KOPT-K1 (cell line): ENCODE measurements around the gene BCL11A.
"Not testable (repeated sequence)": the region's sequence is repeated elsewhere in the genome, so short reads cannot be mapped to it uniquely, and the experiment has no call there.

Experiments used
- H3K27ac ChIP-seq: fragments of 200-600 bp; sonication (generic); 2 replicates; pipeline ENCODE4 v1.5.1; 2016; ENCODE audit warnings: antibody characterized with exemption, mild to moderate bottlenecking, low read depth, low read length; ENCODE audit not compliant: poor library complexity, severe bottlenecking
- H3K36me3 ChIP-seq: fragments of 200-600 bp; sonication (generic); 2 replicates; pipeline ENCODE4 v1.5.1; 2017; ENCODE audit warnings: antibody characterized with exemption, mild to moderate bottlenecking, low read length, moderate library complexity; ENCODE audit not compliant: insufficient read depth
- H3K9me3 ChIP-seq: fragments of 200-600 bp; sonication (generic); 2 replicates; pipeline ENCODE4 v1.5.1; 2017; ENCODE audit warnings: antibody characterized with exemption, low read length, mild to moderate bottlenecking; ENCODE audit not compliant: insufficient read depth, poor library complexity, severe bottlenecking

The BCL11A gene

DNA sequence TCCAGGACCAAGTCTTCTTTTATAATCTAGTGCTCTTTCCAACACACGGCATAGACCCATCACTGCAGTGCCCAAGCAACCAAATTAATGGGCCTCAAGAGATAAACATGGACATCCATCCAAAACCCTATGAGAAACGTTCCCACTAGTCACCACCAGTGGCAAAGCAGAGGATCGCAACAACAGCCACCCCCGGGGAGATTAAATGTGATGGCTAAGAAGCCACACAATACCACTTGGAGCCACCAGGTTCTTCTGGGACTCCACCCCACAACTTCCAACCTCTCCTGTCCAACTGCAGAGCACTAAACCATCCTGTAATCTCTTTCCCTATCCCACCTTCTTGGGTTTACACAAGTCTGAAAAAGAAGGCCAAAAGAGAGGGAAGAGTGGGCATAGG, 123.8 kb downstream of the BCL11A start:
- no peak overlapping the region for H3K27ac ChIP-seq

DNA sequence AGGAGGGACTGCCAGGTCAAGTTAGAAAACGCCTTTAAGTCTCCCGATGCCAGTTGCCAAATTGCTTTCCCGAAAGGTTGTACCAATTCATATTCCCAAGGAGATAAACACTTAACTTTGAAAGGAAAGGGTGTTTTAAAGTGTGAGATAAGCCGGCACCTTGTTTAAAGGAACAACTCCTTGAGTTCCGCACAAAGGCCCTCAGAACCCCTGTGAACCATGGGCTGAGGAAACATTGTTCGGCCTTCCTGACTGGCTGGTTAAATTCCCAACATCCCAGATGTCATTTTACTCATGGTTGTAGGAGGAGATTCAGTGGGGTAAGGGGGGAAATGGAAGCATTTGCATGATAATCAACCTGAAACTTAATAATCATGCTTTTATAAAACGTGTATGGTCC, 126.6 kb downstream of the BCL11A start:
- H3K9me3 ChIP-seq: no peaks in the 10 kb centered on the region

More for the DNA sequence above, 123.8 kb downstream of the BCL11A start:
- no peaks in the 10 kb centered on the region for H3K9me3 ChIP-seq
- no peaks in the 10 kb centered on the region for H3K36me3 ChIP-seq

DNA sequence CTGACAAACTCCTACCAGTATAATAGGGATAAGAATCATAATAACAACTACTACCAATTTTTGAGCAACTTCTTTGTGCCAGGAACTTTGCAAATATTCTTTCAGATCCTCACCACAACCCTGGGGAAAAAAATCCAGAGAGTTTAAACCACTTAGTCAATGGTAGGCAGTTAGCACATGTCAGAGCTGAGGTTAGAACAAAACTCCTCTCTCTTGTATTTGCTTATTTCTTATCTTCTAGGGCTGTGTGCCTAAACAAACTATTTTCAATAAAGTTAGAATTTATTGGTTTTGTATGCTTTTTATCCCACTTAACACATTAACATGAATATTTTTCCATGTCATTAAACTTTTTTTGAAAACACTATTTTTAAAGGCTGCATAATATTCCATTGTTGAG, 127.1 kb downstream of the BCL11A start:
- H3K9me3 ChIP-seq: no peaks in the 10 kb centered on the region
- H3K27ac ChIP-seq: no peak overlapping the region
- H3K36me3 ChIP-seq: no peaks in the 10 kb centered on the region

More for the DNA sequence above, 126.6 kb downstream of the BCL11A start:
- no peaks in the 10 kb centered on the region for H3K36me3 ChIP-seq
- no peak overlapping the region for H3K27ac ChIP-seq

DNA sequence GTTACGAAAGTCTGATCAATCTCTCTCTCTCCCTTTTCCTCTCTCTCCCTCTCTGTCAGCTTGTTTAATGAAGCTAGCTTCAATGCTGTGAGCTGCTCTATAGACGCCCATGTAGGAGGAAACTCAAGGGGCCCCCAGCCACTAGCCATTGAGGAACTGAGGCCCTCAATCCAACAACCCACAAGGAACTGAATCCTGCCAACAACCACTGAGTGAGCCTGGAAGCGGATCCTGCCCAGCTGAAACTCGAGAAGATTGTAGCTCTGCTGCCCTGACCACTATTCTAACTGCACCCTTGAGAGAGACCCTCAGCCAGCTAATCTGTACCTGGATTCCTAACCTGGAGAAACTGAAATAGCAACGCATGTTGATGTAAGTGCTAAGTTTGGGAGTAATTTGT, 129.2 kb downstream of the BCL11A start:
- H3K9me3 ChIP-seq: no peaks in the 10 kb centered on the region
- H3K36me3 ChIP-seq: no peaks in the 10 kb centered on the region
- H3K27ac ChIP-seq: no peak overlapping the region

DNA sequence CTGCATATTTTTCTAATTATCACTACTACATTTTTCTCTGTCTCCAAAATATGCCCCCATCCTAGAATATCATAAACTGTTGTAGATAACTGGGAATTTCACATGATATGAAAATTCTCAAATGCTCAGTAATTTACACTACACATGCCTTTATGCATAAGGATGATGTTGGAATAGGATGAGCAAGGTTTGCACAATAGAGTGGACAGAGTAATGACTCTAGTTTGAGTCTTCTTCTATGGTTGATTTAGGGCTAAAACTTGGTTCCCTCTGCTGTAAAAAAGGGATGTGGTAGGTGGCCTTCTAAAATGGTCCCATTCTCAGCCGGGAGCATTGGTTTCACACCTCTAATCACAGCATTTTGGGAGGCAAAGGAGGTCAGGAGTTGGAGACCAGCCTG, 129.9 kb downstream of the BCL11A start:
- no peaks in the 10 kb centered on the region for H3K9me3 ChIP-seq
- H3K27ac ChIP-seq: no peak overlapping the region
- H3K36me3 ChIP-seq: no peaks in the 10 kb centered on the region

DNA sequence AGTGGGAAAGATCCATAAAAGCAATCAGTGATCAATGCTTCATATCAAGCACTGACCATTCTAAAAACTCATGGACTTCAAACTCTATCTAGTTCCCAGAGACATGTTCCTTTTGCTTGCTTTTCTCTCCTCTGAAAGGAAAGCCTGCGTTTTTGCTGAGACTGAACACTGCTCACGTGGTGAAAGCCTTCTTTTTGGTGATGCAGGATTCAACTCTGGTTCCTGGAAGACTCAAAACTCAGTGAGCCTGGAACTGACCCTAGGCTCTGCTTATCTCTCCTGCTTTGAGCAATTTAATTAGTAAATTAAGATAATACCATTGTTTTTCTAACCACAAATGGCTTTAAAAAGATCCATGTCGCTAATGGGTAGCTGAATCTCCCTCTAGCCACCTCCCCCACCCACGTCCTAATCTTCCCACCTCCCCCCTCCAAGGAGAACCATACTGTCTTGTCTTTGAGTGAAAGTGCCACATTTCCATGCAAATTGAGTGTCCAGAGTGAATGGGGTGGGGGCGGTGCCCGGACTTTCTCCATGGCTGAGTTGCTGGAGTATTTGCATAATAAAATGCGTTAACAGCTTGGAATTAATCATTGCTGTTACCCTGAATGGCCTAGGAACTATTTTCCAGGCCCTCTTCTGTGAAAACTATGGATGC, 130.5 kb downstream of the BCL11A start:
- H3K27ac ChIP-seq: no peak overlapping the region
- H3K9me3 ChIP-seq: no peaks in the 10 kb centered on the region
- no peaks in the 10 kb centered on the region for H3K36me3 ChIP-seq

DNA sequence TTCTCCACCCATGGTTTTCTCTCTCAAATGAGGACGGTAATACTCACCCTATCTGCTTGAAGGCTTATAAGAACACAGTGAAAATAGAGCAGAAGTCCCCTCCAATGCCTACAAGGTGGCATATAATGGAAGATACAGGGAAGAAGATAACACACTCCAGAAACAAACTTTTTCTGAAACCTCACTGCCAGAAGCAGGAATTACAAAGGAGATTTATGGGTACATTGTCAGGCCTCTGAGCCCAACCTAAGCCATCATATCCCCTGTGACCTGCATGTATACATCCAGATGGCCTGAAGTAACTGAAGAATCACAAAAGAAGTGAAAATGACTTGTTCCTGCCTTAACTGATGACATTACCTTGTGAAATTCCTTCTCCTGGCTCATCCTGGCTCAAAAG, 136.2 kb downstream of the BCL11A start:
- H3K27ac ChIP-seq, H3K9me3 ChIP-seq, H3K36me3 ChIP-seq: not testable (repeated sequence)

DNA sequence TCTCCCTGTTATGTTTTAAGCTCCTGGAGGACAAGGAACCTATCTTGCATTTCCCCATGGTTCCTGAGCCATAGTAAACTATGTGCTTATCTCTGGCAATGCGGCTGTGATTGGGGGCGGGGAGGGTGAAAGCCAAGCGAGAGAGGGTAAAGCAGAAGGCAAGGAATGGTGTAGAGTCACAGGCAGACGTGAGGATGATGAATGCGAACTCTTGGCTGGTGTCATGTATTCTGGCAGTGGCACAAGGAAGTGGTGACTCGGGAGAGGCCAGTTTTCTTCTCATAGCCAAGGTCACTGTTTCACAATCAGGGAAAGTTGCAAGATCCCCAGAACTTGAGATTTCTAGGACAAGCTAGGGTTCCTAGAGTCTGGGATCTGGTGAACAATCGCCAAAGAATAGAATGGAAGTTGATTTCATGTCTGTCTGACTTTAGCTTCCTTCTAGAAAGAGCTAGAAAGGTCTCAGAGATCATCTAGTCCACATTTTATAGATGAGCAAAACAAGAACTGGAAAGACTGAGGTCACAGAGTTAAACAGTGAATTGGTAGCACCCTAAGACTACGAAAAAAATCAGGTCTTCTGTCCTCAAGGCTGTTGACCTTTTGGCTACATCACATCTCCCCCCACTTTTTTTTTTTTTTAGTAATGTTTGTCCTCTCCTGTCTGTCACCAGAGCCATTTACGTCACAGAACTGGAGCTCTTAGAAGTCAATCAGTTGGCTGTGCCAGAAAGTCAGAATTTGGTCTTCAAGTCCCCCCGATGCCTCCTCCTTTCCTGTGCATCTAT, 137.0 kb downstream of the BCL11A start:
- no peaks in the 10 kb centered on the region for H3K9me3 ChIP-seq
- no peaks in the 10 kb centered on the region for H3K36me3 ChIP-seq
- H3K27ac ChIP-seq: no peak overlapping the region

DNA sequence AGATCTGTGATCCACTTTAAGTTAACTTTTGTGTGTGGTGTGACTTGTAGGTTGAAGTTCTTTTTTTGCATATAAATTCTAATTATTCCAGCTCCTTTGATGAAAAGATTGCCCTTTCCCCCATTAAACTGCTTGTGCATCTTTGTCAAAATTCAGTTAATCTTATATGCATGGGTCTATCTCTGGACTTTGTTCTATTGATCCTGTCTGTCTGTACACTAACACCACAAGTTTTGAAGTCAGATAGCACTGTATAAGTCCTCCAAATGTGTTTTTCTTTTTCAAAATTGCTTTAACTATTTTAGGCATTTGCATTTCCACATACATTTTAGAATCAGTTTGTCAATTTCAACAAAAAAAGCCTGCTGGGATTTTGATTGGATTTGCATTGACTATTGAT, 137.6 kb downstream of the BCL11A start:
- H3K9me3 ChIP-seq: no peaks in the 10 kb centered on the region
- H3K27ac ChIP-seq: no peak overlapping the region
- H3K36me3 ChIP-seq: no peaks in the 10 kb centered on the region

DNA sequence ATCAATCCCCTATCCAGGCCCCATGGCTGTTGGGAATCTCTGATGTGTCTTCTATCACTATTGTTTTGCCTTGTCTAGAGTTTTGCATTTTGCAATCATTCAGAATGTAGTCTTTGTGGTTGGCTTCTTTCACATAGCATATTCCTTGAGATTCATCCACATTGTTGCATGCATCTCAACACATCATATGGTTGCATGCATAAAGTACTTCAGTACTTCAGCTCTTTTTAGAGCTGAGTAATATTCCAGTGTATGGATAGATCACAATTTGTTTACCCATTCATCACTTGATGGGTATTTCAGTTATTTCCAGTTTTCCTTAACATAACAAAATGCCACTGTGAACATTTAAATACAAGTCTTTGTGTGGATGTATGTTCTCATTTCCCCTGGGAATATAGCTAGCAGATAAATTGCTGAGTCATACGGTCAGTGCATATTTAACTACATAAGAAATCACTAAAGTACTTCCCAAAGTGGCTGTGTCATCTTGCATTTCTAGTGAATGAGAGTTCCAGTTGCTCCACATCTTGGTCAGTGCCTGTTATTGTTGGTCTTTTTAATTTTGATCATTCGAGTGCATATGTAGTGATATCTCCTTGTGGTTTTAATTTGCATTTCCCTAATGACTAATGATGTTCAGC, 138.8 kb downstream of the BCL11A start:
- Histone ChIP-seq H3K27ac (no peak overlapping the region), H3K9me3 (no peaks in the 10 kb centered on the region), H3K36me3 (no peaks in the 10 kb centered on the region)

DNA sequence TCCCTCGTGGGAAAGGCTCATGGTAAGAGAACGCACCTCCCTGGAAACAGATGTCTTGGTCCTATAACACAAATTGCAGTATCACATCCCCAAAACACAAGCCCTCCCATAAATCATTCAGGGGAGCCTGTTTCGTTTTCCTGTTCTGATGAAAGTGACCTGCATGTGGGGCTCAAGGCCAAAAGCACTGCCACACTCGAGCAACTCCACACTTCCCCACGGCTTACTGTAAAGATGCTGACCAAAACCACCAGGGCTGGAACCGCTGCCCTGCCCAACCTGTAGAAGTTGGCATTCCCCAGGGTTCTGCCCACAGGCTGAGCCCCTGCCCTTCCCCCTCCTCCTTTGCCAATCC, 139.7 kb downstream of the BCL11A start:
- H3K36me3 ChIP-seq: no peaks in the 10 kb centered on the region
- H3K27ac ChIP-seq: no peak overlapping the region
- no peaks in the 10 kb centered on the region for H3K9me3 ChIP-seq

DNA sequence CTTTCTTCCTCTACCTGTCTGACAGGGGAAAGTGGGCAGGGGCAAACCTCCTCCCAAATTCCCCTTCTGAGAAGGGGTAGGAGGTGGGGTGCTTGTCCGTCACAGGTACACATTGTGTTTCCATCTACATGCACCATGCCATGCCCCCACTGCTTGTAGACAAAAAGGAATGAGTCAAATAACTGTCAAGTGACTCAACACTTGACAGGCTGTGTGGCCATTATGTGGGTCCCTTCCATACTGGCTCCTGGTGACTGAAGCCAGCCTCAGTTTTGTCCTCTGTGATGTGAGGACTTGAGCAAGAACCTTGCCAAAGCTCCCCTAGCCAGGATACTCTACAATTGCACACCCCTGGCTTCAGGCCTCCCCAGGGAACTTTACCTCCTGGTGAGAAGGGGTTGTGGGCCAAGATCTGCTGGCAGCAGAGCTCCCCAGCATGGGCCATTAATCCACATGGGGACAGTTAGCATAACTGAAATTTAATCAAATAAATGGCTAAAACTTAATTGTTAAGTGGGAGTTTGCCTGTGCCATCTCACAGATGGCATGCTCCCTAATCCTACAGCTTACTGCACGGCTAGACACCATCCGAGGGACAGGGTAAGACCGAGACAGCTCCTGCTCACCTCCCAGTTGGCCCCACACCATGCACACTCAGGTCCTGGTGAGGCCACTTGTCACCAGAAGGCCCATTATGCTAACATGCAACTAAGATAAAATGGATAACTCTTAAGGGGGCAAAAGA, 140.2 kb downstream of the BCL11A start:
- Histone ChIP-seq H3K27ac (no peak overlapping the region), H3K9me3 (no peaks in the 10 kb centered on the region)

DNA sequence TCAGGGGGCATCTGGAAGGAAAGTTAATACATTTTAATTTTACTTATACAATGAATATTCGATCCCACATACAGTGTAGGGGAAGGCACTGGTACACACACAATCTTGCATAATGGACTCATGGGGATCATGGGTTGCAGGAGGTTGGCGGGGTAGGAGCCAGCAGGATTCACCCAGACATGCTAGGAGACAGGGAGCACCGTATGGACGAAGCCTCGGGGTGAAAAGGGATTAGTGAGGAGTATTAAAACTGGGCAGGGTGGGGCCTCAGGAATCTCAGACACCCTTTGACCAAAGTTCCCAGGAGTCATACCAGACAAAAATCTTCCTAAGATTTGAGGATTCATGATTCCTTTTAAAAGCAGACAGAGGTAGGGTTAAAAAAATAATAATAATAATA, 140.8 kb downstream of the BCL11A start:
- H3K9me3 ChIP-seq: no peaks in the 10 kb centered on the region
- H3K36me3 ChIP-seq: no peaks in the 10 kb centered on the region
- no peak overlapping the region for H3K27ac ChIP-seq

More for the DNA sequence above, 140.2 kb downstream of the BCL11A start:
- no peaks in the 10 kb centered on the region for H3K36me3 ChIP-seq

DNA sequence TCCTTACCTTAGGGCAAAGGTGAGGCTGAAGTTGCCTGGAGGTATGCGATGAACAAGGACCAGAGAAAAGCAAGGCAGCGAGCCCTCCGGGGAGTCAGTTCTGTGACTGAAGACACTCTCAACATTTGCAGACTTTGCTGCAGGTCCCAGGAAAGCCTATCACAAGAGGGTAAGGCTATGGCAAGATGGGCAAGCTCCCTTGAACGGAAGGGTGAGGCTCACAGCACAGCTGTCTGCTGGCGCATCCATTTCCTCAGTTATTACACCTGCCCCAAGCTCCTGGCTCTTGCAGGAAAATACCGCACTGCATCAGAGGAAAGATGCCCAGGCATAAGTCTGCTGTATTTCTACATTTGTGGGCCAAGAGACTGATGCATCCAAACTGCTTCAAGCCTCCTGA, 141.4 kb downstream of the BCL11A start:
- H3K27ac ChIP-seq: no peak overlapping the region
- H3K9me3 ChIP-seq: no peaks in the 10 kb centered on the region
- H3K36me3 ChIP-seq: no peaks in the 10 kb centered on the region

DNA sequence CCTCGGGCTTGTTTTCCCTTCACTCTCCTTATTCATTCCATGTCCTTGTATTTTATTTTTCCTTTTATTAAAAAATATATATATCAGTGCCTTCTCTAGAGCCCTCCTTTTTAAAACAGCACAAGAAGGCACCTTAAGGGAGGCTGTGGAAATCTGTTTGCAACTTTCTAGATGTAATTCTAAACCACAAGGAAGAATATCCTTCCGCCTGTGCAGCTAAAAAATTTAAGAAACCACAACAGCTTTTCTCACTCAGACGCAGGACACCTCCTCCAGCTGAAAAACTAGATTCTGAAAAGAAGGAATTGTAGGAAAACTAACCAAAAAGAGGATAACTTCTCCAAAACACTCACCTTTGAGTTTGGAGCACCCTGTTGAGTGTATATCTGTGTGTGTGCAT, 142.2 kb downstream of the BCL11A start:
- H3K27ac ChIP-seq: peak overlapping the region; percentile 10
- H3K9me3 ChIP-seq: no peaks in the 10 kb centered on the region

More for the DNA sequence above, 142.2 kb downstream of the BCL11A start:
- no peaks in the 10 kb centered on the region for H3K36me3 ChIP-seq
